HUDEP-2 (cell line): Measurements from ENCODE around the gene FERD3L.
"Not testable (repeated sequence)": the region's sequence is repeated elsewhere in the genome, so short reads cannot be mapped to it uniquely, and the experiment has no call there.

Experiments used
- DNase-seq, 76 experiments: peaks; one replicate each; lab custom pipeline; 2025; ENCODE audit not compliant: unreplicated experiment in 76 of 76; lab: John Stamatoyannopoulos, UW

FERD3L gene, protein sequence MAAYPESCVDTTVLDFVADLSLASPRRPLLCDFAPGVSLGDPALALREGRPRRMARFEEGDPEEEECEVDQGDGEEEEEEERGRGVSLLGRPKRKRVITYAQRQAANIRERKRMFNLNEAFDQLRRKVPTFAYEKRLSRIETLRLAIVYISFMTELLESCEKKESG

DNA sequence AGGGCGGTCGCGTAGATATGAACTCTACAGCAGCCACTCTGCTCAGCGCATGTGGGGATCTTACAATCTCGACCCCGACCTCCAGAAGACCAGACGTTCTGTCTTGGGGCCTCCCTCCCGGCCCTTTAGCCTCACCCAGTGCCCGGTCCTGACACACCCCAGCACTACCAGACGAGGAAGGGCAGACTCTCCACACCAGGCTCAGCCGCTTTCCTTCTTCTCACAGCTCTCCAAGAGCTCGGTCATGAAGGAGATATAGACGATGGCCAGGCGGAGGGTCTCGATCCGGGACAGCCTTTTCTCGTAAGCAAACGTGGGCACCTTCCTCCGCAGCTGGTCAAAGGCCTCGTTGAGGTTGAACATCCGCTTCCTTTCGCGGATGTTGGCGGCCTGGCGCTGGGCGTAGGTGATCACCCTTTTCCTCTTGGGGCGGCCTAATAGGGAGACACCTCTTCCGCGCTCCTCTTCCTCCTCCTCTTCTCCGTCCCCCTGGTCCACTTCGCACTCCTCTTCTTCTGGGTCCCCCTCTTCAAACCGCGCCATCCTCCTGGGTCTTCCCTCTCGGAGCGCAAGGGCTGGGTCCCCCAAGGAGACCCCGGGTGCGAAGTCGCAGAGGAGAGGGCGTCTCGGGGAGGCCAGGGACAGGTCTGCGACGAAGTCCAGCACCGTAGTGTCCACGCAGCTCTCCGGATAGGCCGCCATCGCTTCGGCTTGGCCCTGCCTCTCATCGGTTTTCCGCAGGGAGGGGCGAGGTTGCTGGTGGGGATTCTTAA is at the start of gene FERD3L:
FERD3L (minus strand) TSS at position 761 of the 773 bp plus-strand sequence; CDS start at position 702, 59 bp downstream.
- DNase-seq = no peak

DNA sequence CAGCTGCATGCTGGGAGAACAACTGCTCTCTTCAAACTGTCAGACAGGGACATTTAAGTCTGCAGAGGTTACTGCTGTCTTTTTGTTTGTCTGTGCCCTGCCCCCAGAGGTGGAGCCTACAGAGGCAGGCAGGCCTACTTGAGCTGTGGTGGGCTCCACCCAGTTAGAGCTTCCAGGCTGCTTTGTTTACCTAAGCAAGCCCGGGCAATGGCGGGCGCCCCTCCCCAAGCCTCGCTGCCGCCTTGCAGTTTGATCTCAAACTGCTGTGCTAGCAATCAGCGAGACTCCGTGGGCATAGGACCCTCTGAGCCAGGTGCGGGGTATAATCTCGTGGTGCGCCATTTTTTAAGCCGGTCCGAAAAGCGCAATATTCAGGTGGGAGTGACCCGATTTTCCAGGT is 49.2 kb upstream of the FERD3L start:
- not testable (repeated sequence) for DNase-seq

DNA sequence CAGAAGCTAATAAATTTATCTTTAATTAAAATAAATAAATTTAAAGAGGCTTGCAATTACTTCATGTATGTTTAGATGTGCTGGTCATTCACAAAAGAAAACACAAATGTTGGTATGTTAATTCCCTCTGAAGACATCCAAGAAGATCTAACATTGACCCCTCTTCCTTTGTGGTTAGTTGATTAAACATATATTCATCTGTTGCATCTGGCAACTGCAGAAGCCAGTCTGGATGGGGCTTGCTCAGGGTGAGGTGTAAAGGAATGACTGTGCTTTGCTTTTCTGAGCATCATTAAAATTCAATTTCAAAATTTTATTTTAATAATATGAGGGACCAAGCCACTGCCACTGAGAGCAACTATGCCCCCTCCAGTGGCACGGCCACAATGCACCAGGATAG is 36.4 kb upstream of the FERD3L start:
- no peak for DNase-seq

DNA sequence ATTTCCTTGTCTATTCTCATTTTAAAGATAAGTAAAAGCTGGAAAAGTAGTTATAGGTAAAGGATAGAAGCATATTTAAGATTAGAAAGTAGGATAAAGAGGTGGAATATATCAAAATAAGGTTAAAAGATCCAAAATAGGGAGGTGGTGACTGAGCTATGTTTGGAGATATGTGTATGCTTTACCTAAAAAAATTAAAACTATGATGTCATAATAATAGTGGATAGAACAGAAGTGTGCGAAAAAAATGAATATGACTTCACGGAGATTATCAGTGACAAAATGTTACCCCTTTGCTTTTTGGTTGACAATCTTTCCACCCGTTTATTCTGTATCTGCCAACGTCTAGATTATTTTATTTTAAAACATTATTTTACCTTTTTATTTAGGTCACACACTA is 33.4 kb upstream of the FERD3L start:
- DNase-seq = no peak

DNA sequence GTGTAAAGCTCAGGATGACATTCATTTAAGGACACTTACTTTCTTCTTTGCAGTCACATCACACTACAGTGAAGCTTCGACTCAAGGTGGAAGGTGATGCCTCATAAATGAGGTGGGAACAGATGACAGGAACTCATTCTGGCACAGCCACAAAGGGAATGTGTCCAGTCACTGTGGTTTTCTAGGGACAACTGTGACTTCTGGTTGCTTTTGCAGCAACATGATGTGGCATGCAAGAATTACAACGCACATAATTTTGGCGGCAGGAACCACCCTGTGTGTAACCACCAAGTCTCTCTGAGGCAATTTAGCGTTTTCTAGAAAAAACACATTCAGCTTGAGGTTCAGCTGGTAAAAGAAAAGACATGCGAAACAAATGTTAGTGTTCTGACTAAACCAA is 32.0 kb upstream of the FERD3L start:
- no peak for DNase-seq

DNA sequence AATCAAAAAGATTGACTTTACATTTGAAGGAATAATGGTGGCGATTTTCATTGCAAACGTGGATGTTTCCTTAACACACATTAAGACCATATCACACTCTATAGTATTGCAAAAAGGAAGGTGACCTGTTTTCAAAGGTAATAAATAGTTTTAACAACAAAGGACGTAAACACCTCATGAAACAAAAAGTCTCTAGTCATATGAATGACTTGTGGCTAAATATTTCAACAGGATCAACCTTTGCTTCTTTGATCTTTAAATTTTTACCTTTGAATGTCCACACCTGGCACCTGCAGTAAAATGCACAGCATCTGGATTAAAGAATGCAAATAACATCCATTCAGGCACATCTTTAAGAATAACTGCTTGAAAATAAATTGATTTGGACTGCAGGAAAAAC is 30.0 kb upstream of the FERD3L start:
- DNase-seq = no peak

DNA sequence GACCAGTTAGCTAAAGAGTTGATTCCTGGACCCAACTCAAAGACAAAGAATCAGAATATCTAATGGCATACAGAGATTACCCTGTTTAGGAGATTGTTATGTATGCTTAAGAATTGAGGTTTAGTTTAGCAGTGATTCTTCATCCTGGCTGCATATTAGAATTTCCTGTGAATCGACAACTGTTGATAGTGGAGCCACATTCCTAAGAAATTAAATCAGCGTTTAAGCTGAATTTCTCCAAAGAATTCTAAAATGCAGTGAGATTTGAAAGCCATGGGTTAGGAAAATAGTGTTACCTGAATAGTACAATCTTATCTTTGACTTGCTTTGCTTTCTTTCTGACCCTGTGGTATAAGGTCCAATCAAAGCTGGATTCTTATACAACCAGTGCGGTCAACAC is 16.4 kb upstream of the FERD3L start:
- DNase-seq = no peak

DNA sequence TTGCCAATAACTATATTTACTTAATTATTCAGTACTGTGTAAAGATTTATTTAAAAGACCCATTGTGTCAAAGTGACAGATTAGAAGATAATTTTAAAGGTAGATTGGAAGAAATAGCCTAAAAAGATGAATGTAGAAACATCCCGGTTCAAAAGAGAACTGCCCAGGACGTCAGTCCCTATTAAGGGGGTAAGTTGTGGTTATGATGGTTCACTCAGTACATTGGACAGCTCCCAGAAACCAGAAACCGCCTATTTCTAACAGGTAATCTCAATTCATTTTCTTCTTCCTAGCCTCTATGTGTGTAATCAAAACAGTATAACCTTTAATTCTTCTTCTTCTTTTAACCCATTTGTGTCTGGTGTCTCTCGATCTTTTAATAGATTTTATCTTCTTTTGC is 1.5 kb upstream of the FERD3L start:
- no peak for DNase-seq

DNA sequence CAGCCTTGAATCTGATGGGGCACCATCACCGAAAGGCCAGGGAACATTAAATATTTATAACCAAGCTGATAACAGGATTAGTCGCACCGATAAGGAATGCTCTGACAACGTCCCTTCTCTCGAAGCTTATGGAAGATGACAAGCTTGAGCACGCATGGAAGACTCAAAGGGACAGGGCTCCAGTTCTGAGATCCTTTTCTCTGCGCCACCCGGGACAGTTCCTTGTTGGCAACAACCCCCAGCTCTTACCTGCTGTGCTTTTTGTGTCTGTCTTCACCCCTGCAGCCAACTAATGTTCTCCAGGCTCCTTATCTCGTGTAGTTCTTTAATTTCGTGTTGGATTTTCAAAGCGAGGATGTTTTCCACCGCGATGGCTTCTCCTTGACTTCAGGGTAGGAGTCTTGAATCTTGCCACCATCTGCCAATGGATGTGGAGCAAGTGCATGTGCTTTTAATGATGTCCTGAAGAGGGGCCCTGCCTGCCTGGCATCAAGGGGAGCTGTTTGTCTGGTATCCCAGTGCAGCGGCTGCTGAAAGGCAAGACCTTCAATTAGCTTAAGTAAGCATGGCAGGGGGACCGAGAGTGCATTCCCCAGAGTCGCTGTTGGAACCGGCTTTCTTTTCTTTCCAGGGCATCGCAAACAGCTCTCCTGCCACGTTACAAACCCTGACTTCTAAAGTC is 354 bp upstream of the FERD3L start:
- DNase-seq = no peak

DNA sequence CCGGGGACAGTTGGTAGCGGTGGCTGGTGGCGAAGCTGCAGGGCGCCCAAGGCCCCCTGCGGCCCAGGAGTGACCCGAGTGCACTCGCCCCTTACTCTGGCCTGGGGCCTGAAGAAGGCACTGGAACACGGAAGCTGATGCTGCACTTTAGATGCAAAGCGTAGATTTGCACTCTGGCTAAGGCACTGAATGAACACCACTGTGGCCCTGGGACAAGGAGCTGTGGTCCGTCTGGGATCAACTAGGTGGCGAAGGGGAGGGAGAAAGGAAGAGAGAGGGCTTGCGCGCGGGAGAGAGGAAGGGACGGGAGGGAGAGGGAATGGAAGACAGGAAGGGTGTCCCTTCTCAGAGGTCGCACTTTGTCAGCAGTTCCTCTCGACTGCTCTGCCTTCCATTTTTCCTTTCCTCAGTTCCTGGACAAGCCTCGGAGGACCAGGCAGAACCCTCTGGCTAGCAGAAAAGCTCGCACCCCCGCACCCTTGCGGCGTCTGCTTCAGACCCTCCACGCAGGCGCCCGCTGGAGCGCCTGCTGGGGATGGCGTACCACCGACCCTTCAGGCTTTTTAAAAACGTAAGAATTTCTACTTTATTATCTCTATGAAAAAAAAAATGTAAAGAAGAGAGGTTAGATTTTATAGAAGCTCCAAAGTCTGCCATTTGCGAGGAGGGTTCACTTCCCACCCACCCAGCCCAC is 1.2 kb downstream of the FERD3L start:
- DNase-seq = no peak

DNA sequence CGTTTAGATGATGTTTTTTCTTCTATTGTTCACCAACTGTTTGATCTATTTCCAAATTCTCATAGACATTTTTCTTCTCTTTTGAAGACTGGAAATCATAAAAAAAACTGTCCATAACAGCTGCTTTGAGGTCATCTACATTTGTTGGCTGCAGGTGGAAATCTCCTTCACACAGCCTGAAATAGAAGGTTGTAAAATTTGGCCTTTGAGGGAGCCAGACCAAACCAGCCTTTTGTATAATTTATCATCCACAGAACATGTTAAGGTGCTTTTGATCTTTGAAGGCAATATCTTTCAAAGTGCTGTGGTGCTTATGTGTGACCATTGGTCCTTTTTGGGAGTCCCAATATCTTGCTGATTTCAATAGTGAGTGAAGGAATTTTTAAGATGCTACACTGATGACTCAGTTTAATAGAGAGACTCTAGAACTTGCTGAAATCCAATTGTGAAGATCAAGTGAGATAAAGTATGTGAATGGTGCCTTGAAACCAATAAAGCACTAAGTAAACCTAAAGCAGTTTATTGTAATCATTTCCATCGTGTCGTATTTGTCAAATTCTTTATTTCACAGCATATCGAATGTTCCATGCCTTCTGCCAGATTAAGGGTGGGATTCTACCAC is 5.4 kb downstream of the FERD3L start:
- no peak for DNase-seq

DNA sequence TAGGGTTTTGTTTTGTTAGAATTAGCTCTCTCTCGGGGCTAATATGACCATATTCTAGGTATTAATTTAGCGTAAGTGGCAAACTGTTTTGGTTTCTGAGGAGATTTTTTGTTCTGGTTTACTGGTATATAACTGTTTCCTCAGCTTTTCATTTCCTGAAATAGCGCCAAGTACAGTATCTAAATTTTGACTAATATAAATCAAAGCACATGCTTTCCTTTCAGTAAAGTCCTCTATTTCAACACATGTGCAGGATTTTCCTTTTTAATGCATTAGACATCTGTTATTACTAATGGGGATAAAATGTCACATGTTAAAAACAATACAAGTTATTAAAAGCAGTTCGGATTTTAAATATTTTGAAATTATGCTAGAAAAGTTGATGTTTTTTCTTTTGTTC is 11.3 kb downstream of the FERD3L start:
- no peak for DNase-seq

DNA sequence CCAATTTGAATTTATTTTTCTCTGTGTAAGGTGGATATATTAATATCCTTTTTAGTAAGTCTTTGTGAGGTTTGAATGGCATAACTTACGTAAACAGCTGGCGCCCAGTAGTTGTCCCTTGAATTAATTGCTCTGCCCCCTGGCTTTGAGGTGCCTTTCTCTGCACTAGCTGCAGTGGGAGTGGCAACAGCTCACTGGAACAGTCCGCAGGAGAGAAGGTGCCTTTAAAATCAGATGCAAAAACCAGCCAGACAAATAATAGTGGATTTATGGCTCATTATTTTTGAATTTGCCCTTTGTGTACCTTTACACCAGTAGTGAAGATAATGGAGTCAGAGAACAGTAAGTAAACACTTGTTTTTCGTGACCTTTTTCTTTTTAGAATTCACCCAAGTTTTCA is 11.8 kb downstream of the FERD3L start:
- no peak for DNase-seq

DNA sequence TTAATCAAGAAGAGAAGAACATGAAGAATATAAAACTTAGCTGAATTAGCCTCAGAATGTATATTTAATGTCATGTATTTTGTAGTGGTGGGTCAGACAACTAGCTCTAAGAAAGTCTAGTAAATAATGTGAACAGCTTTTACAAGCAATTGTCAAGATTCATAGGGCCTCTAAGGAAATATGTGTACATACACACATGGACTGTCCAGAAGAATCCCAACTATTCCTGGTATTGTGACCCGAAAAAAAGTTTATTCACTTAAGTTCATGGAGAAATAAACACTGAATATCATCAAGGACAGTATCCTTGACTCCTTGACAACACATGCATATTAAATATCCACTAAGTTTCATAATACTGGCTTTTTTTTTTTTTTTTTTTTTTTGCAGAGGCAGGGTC is 16.4 kb downstream of the FERD3L start:
- no peak for DNase-seq

DNA sequence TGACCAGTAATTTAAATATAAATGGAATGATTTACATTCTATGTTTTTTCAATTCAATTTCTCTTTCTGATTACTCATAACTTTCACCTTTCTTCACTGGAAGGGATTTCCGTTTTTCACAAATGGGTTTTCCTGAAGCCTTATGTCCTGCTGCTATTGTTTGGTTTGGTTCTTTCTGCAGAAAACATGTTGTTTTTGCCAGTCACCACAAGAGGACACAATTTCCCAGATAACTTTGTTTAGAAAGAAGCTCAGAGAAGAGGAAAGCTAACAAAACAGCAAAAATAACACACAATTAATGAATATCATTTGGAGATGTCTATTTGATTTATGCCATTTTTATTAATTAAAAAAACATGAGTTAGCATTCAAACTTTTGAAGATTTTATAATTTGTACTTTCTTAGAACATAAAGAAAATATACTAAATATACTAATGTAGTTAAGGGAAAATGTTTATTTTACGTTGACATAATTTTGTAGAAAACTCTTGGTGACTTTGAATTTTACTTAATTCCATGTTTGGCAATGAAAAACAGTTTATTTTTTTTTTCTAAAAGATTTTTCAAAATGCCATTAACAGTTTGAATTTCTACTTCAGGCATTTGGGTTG is 23.1 kb downstream of the FERD3L start:
- peak in 5 of 76 experiments; percentile 1 to 10 (median 6) for DNase-seq

DNA sequence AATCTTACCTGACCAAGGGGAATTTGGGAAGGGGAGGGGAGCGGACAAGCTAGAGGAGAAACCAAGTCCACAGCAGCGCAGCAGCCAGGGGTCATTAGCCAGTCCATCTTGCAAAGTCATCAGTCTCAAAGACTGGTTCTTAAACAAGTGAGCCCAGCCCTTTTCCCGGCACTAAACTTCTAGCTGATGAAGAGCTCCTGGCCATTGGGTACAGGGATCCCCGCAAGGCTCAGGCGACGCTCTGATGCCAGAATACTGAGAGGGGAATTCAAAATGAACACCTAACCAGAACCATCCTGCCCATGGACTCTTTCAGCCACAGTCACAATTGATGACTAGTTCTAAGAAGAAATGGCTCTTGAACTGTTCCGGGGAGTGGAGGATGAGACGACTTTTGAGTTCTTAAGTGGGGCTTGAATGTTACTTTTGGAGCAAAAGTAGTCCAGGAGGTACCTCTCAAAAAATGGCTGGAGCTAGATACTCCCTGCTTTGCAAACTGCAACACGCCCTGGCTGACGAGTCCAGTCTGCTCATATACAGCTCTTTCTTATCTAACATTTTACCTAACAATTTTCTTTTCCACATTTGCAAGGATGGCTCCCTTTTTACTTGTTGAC is 25.2 kb downstream of the FERD3L start:
- DNase-seq = no peak

DNA sequence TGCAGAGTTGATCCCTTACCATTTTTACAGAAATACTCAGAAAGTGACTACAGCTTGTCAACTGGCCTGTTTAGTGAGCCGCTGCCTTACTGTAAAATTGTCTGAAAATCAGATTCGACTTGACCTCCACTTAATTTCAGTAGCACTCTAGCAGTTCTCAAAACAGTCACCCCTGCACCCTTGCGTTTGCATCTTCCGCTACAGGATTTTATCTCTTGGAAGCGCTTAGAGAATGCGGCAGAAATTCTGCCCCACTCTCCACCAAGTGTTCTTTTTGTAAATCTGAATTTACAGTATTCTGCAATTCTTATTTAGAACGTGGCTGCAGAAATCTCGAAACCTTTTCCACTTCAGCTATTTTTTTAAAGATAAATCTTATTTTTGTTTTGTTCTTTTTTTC is 25.8 kb downstream of the FERD3L start:
- DNase-seq = no peak

DNA sequence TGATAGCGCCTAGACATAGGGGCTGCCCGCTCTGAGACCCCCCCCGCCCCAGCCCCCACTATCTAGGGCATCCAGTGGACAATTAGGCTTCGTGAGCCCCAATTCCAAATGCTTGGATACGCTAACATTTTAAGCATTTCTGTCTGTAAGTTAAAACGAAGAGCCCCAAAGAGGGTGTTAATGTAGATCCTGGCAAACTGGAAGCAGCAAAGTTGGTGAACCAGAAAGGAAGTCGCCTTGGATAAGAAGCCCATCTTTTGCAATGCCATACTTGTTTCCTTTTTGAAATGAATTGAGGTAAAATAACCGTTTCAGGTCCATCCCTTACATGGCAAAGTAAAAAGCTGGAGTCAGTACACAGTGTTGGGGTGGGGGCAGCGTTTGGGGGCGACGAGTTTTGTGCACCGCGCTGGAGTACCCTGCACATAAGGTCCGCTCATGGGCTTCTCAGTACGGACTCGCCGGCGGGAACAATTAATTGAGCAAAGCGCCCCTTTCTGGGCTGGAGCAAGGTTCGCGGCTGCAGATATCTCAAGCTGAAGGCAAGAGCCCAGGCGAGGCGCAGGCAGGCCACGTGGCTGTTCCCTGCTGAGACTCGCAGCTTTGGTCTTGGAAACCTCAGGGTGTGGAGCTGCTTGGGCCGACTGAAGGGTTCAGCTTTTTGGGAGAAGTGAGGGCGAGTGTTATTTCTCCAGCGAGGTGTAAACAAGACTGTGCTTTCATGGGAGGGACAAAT is 26.4 kb downstream of the FERD3L start:
- no peak for DNase-seq

DNA sequence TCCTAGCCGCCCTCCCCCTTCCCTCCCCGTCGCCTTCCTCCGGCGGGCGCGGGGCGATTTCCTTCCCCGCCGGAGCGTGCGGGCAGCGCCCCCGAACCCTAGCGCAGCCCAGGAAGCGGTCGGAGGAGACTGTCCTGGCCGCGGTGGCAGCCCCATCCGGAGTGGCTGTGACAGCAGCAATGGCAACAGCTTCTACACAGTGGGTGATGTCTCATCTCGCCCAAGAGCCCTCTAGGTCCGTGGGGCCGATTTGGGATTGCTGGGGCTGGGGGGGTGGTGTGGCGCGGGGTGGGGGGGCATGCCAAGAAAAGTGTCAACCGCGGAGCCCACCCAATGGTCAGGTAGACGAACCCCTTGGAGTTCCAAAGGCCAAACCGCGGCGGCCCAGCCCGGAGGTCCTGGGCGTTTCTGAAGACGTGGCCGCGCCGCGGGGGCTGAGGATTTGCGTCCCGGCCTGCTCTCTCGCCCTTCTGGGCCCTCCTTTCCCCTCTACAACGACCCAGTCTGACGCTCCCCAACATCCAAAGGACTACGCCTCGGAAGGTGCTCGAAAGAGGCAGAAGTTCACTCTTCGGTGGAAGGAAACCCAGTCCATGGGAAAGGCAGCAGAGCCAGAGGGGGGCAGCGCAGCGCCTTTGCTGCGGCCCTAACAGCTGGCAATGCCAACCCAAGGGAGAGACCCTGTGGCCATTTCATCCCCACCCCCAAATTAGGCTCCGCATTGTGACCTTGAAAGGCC is 27.2 kb downstream of the FERD3L start:
- DNase-seq = no peak
